ENCODE data around the gene FKBP1B.
A peak's percentile ranks its signal among the peaks of the same experiment; 100 is the strongest.

FKBP1B gene

DNA sequence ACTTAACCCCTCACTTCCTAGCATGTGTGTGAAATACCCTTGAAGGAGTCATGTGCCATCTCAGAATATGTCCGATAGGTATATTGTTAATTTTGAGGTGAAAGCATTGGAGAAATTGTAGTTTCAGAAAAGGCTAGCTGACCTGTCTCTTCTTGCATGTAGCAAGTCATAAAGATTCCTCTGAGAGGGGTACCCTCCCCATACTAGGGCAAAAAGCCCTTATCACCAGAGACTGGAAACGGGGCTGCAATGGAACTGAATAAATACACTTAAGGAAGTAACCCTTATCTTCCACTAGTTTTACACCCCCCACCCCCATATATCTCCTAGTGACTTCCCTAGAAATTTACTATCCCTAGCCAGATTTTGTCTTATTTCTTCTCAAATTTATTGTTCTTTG, 28.3 kb downstream of the FKBP1B start:
- Histone ChIP-seq H3K27me3 (ENCODE audit: insufficient read depth, poor library complexity, severe bottlenecking) (no peaks in the 10 kb centered on the region), H3K4me1 (ENCODE audit: insufficient read depth, poor library complexity, severe bottlenecking) (peaks cover 5% of the 10 kb centered on the region), H3K9me3 (ENCODE audit: severe bottlenecking) (no peaks in the 10 kb centered on the region), H3K4me3 (ENCODE audit: severe bottlenecking) (peak overlapping the region; percentile 69), H3K36me3 (ENCODE audit: low read depth) (peaks cover 36% of the 10 kb centered on the region), H3K27ac (ENCODE audit: poor library complexity, severe bottlenecking) (peak overlapping the region; percentile 78)
- ATAC-seq (ENCODE audit: low read depth): no peak
- no peak for DNase-seq (ENCODE audit: low spot score)
- TF ChIP-seq, protein P1, sequence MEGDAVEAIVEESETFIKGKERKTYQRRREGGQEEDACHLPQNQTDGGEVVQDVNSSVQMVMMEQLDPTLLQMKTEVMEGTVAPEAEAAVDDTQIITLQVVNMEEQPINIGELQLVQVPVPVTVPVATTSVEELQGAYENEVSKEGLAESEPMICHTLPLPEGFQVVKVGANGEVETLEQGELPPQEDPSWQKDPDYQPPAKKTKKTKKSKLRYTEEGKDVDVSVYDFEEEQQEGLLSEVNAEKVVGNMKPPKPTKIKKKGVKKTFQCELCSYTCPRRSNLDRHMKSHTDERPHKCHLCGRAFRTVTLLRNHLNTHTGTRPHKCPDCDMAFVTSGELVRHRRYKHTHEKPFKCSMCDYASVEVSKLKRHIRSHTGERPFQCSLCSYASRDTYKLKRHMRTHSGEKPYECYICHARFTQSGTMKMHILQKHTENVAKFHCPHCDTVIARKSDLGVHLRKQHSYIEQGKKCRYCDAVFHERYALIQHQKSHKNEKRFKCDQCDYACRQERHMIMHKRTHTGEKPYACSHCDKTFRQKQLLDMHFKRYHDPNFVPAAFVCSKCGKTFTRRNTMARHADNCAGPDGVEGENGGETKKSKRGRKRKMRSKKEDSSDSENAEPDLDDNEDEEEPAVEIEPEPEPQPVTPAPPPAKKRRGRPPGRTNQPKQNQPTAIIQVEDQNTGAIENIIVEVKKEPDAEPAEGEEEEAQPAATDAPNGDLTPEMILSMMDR (IDR thresholded peaks at IDR 0.05; ENCODE audit: poor library complexity, severe bottlenecking): no peak

DNA sequence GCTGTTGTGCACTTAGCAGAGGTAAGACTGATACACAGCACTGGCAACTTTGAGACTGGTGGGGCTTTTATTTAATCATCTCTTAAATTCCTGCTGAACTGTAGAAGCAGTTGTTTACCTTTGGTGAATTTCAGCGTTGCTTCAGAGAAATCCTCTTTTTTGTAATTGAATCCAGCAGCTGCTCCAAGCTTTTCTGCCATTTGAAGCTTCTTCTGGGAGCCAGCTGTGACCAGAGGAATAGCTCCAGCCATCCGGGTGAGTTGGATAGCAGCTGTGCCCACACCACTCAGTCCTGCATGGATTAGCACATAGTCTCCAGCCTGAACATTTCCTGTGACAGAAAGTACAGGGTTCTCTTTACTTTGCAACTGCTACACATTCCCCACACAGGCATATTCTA, 31.2 kb downstream of the FKBP1B start:
- Histone ChIP-seq H3K4me1 (ENCODE audit: insufficient read depth, poor library complexity, severe bottlenecking) (peaks cover 10% of the 10 kb centered on the region), H3K27ac (ENCODE audit: poor library complexity, severe bottlenecking) (peak overlapping the region; percentile 93), H3K36me3 (ENCODE audit: low read depth) (peaks cover 23% of the 10 kb centered on the region), H3K27me3 (ENCODE audit: insufficient read depth, poor library complexity, severe bottlenecking) (no peaks in the 10 kb centered on the region), H3K4me3 (ENCODE audit: severe bottlenecking) (no peak overlapping the region), H3K9me3 (ENCODE audit: severe bottlenecking) (no peaks in the 10 kb centered on the region)
- ATAC-seq (ENCODE audit: low read depth): no peak
- TF ChIP-seq, protein P1 (IDR thresholded peaks at IDR 0.05; ENCODE audit: poor library complexity, severe bottlenecking): no peak
- no peak for DNase-seq (ENCODE audit: low spot score)

DNA sequence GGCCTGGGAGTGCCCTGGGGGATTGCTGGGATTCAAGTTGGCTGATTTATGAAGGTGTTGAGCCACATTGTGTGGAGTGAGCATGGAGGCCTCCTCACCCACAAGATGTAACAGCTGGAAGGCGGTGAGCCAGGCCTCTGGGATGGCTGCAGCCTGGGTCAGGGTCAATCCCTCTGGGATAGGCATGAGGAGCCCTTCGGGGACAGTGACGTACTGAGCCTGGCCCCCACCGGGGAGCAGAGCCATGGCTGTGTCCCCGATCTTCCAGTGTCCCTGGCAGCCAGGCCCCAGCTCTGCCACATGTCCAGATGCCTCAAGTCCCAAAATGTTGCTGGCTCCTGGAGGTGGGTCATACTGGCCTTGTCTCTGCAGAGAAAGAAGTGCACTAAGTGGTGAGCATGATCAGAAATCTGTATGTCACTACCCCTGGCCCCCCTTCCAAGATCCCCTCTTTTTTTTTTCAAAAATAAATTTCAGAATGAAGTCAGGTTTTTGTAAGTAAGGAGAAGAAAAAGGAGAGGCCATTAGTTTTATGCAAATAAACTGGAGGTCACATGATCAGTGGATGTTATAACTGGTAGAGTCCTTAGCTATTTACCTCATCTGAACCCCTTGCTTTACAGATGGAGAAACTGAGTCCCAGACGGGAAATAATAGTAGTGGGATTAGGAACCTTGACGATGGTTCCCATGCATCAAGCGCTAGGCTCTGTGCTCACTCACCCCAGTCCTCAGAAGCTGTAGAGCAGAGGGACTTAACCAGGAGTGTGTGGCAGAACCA, 33.4 kb downstream of the FKBP1B start:
- TF ChIP-seq, protein P1 (IDR thresholded peaks at IDR 0.05; ENCODE audit: poor library complexity, severe bottlenecking): no peak
- Histone ChIP-seq H3K4me3 (ENCODE audit: severe bottlenecking) (peak overlapping the region; percentile 51), H3K4me1 (ENCODE audit: insufficient read depth, poor library complexity, severe bottlenecking) (peaks cover 10% of the 10 kb centered on the region), H3K9me3 (ENCODE audit: severe bottlenecking) (no peaks in the 10 kb centered on the region), H3K36me3 (ENCODE audit: low read depth) (peaks cover 23% of the 10 kb centered on the region), H3K27me3 (ENCODE audit: insufficient read depth, poor library complexity, severe bottlenecking) (no peaks in the 10 kb centered on the region), H3K27ac (ENCODE audit: poor library complexity, severe bottlenecking) (peak overlapping the region; percentile 93)
- ATAC-seq (ENCODE audit: low read depth) (no peak), DNase-seq (ENCODE audit: low spot score) (no peak)

DNA sequence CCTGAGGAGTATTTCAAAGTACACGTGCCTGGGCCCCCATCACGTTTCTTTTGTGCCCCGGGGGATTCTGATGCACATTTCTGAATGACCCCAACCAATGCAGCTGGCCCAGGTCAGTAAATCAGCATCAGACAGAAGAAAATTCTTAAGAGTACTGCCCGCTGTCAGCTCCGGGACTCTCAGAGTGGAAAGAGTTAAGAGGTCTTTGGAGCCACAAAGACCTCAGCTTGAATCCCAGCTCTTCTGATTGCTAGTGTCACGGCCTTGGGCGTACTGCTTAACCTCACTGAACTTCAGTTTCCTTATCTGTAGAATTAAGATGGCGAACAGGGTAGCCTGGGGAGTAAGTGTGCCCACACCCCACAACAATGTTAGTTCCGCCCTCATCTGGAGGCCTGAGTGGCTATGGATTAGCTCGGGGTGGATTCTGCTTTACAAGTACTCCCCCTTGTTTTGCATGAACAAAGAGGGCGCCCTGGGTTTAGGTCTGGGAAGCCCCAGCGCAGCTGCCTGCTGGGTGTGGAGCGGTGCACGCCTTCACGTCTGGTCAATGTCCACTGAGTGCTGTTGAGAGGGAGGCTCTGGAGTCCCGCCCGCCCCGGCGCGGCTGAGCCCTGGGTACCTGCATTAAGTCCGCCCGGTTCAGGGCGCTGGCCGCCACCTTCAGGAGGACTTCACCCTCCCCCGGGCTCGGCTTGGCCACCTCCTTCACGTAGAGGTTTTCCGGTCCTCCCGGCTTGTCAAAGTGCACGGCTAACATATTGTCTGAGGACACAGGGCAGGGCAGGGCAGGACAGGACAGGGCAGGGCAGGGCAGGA, 34.2 kb downstream of the FKBP1B start:
- Histone ChIP-seq H3K4me1 (ENCODE audit: insufficient read depth, poor library complexity, severe bottlenecking) (peaks cover 10% of the 10 kb centered on the region), H3K9me3 (ENCODE audit: severe bottlenecking) (no peaks in the 10 kb centered on the region), H3K4me3 (ENCODE audit: severe bottlenecking) (peak overlapping the region; percentile 51), H3K27ac (ENCODE audit: poor library complexity, severe bottlenecking) (peak overlapping the region; percentile 93), H3K36me3 (ENCODE audit: low read depth) (peaks cover 23% of the 10 kb centered on the region), H3K27me3 (ENCODE audit: insufficient read depth, poor library complexity, severe bottlenecking) (no peaks in the 10 kb centered on the region)
- peak; percentile 93 for DNase-seq (ENCODE audit: low spot score)
- peak; percentile 76 for ATAC-seq (ENCODE audit: low read depth)
- TF ChIP-seq, protein P1 (IDR thresholded peaks at IDR 0.05; ENCODE audit: poor library complexity, severe bottlenecking): no peak

All from RWPE2 (cell line).